Peyer's patch (tissue), 4 donors: Measurements from ENCODE around the gene IQSEC3.

ENCODE experiments used
- CTCF ChIP-seq, 6 experiments: fragments of 450-650 bp in 4 of 6; fragments of 200-600 bp in 2 of 6; sonication (generic) in 1 of 6; IDR thresholded peaks; one replicate each; pipeline ENCODE4 v1.5.1; 2017 to 2019; ENCODE audit warnings: antibody characterized with exemption in 6 of 6, mild to moderate bottlenecking in 3 of 6, moderate library complexity in 1 of 6
- POLR2A ChIP-seq, 2 donors: fragments of 450-650 bp; IDR thresholded peaks; one replicate each; pipeline ENCODE4 v1.5.1; 2017; ENCODE audit warnings: antibody characterized with exemption in 2 of 2, mild to moderate bottlenecking in 2 of 2, moderate library complexity in 2 of 2

DNA sequence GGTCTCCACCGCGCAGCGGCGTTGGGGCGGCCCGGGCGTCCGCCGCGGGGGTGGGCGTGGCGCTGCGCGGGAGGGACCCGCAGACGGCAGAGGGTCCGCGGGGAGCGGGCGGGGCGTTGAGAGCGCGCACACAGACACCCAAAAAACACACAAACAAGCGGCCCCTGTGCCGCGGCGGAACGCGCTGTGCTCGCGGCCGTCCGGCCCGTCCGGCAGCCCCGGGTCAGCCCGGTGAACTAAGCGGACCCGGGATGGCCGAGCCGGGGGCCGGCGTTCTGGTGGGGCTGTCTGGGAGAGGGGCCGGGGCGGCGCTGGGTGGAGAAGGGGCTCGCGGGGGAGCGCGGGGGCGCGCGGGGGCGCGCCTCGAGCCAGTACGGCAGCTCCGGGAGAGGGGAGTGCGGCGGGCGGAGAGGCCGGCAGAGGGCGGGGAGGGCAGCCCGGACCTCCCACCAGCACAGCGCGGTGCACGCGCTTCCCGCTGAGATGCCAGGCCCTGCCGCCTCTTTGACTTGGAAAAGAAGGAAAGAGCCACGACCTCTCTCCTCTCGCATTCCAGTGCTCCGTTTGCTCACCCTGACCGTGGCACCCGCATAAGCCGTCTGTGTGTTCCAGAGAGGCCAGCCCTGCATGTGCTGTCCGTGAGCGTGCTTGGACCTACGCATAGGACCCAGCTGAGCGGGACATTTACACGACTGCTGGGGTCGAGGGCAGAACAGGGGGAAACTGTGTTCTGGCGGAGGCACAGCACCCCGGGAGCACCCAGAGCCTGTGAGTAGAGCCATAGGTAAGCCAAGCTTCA is 137.1 kb downstream of the IQSEC3 start:
- no peak for TF ChIP-seq POLR2A (IDR thresholded peaks at IDR 0.05)
- no peak for TF ChIP-seq CTCF (IDR thresholded peaks at IDR 0.05)
